ENCODE results near the gene FLNA.
"Not testable (repeated sequence)": the region's sequence is repeated elsewhere in the genome, so short reads cannot be mapped to it uniquely, and the experiment has no call there.

The FLNA gene

DNA sequence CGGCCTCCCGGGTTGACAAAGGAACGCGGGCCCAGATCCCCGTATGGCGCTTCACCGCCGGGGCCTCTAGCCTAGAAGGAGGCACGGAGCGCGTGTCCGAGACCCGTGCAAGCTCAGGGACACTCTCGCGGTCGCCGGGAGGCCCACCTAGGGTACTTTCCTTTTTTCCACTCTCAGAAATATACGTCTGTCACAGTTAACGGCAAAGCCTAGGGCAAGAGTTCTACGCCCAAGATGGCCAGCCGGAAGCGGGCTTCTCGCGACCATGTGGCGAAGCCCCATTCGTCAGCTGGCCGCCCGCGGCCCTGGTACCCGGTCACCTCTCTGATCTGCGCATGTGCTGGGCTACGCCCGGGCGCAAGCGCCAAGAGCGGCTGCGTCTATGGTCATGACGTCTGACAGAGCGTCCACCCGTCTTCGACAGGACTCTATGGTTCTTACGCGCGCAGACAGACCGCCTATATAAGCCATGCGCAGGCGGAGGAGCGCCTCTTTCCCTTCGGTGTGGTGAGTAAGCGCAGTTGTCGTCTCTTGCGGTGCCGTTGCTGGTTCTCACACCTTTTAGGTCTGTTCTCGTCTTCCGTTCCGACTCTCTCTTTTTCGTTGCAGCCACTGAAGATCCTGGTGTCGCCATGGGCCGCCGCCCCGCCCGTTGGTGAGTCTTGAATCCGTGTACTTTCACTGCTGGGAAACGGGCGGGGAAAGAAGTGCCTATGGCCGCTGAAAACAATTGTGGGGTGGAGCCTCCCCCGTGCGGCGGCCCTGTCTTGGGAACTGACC lies 23.6 kb upstream of the FLNA start, which contains the start of gene RPL10:
Gene RPL10 (plus strand): TSS at position 490 of the 780 bp plus-strand sequence. CDS start 143 bp downstream, at position 633.
- peak; percentile 96 for DNase-seq

DNA sequence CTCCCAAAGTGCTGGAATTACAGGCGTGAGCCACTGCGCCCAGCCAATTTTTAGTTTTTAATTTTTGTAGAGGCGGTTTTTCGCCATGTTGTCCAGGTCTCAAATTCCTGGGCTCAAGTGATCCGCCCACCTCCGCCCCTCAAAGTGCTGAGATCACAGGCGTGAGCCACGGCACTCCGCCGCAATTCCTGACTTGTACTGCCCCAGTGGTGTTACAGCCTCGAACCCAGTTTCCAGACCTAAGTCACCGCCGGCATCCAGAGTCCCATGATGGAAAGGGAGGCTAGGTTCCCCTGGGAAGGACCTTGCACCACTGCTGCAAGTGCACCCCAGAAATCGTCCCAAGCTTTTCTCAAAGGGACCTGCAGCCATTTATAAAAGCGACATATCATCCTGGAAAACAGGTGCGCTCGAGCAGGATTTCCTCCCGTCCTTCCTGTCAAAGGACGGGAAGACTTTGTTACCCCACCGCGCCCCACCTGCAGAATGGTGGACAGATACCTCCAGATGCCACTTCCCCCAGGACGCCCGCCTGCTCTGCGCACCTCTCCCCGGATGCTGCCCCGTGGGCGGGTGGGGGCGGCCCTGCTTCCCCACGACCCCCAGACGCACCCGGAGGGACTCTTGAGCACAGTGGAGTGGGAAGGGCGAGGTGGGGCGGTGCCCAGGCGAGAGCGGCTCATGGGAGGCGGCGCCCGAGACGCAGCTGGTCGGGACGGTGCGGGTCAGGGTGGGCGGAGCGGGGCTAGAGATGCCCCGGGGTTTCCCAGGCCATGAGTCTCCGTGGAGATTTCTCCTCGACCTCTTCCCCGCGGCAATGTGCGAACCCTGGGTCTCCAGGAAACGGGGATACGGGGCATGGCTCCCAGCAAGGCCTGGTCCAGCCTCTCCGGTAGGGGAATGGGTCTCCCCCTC lies 22.8 kb upstream of the FLNA start:
- DNase-seq: peak; percentile 55

DNA sequence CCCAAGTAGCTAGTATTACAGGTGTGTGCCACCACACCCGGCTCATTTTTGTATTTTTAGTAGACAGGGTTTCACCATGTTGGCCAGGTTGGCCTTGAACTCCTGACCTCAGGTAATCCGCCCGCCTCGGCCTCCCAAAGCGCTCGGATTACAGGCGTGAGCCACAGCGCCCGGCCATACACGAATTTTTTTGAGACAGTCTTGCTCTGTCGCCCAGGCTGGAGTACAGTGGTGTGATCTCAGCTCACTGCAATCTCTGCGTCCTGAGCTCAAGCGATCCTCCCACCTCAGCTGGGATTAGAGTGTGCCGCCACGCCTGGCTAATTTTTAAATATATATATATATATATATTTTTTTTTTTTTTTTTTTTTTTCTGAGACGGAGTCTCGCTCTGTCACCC lies 21.9 kb upstream of the FLNA start:
- DNase-seq: not testable (repeated sequence)

- DNase-seq: peak; percentile 33
These were observed 15.6 kb upstream of the FLNA start for GRCh38 chrX:154389812-154390747.

DNA sequence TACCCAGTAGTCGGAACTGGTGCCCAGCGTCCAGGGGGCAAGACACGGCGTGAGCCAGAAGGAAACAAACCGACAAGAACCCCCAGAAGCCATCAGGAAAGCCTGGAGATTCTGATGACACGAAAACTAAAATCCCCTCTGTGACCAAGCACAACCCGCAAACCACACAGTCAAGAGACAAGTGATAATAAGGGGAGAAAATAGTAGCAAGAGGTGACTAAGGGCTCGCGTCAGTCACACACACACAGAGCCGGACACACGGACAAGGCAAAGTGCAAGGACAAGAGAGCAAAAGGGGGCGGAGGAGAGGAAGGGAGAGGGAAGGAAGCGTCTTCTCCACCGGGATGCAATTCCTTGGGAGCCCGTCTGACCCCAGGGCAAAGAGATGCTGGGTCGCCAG lies 14.2 kb upstream of the FLNA start:
- not testable (repeated sequence) for DNase-seq

DNA sequence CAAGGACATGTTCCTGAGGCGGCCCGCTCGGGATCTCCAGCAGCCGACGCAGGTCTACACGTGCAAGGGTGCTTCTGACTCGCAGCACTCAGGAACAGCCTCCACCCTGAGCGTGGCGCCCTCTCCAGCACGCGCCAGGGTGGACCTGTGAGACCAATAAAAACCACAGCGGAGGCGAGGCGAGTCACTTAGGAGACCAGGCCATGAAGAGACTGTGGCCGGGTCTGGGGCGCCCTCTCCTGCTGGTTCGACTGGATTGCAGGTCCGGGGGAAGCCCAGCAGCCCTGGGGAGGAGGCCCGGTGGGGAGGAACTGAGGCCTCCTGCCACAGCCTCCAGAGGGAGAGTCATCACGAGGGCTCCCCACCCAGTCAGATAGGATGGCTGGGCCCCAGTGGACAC lies 13.7 kb upstream of the FLNA start:
- DNase-seq: not testable (repeated sequence)

- no peak for DNase-seq
These were observed 10.0 kb upstream of the FLNA start for GRCh38 chrX:154384284-154384892.

- DNase-seq: no peak
These were observed 9.2 kb upstream of the FLNA start for GRCh38 chrX:154383359-154384283.

DNA sequence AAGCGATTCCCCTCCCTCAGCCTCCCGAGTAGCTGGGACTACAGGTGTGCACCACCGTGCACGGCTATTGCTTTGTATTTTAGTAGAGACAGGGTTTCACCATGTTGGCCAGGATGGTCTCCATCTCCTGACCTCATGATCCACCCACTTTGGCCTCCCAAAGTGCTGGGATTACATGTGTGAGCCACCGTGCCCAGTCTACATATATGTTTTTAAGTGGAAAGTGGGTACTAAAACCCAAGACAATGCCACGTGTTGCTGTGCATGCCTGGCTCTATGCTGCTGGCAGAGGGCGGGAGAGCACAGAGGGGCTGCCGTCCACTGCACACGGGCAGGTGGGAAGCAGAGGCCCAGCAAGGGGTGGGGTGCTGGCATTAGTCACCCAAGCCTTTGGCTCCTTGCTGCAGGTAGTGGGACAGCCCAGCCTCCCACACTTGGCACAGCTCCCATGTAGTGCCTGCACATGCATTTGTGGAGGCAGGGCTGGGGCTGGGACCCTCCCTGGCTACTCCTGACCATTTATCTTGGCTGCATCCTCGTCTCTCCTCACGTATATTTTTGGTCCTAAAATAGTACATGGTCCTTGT lies 8.1 kb upstream of the FLNA start:
- DNase-seq: no peak

DNA sequence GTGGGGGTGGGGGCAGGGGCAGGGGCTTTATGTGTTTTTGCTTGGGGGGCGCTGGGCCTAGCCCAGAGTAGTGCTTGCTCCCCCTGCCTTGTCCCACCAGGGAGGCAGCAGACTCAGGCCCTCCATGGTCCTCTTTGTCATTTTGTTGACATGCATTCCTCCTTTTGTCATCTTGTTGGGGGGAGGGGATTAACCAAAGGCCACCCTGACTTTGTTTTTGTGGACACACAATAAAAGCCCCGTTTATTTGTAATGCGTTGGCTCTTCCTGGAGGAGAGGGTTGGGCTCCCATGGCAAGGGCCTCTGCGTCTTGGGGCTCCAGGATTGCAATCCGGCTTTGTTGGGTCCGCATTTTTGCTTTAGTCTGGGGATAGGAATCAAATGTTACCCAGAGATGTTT lies 6.8 kb upstream of the FLNA start:
- no peak for DNase-seq

DNA sequence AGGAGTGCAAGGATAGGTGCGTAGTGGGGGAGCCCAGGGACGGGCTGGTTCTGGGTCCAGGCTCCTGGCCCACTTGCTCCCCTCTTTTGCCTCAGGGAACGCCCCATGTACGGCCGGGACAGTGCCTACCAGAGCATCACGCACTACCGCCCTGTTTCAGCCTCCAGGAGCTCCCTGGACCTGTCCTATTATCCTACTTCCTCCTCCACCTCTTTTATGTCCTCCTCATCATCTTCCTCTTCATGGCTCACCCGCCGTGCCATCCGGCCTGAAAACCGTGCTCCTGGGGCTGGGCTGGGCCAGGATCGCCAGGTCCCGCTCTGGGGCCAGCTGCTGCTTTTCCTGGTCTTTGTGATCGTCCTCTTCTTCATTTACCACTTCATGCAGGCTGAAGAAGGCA lies 6.4 kb upstream of the FLNA start:
- DNase-seq: no peak

DNA sequence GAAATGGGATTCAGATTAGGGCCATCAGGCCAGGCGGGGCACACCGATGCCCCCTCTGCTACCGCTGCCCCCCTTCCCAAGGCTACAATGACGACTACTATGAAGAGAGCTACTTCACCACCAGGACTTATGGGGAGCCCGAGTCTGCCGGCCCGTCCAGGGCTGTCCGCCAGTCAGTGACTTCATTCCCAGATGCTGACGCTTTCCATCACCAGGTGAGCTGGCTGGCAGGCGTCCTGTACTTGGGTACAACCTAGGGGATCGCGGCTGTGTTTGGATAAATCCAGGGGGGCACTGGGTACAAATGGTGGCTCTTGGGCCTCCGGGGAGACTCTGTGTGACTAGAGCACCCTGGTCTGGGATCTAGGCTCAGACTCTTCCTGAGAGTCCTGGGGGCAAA lies 5.7 kb upstream of the FLNA start:
- no peak for DNase-seq

DNA sequence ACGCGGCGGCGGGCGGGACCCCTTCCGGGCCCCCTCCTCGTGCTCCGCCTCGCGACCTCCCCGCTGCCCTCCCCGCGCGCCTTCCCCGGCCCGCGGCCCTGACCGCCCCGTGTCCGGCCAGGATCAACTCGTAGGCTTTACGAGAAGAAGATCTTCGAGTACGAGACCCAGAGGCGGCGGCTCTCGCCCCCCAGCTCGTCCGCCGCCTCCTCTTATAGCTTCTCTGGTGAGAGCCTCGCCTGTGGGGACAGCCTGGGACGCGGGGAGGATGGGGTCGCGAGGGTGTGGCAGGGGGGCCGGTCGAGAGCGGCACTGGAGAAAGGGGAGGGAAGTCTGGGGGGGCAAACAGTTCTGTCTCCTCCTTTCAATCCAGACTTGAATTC lies 5.1 kb upstream of the FLNA start:
- no peak for DNase-seq

GRCh38 chrX:154378799-154379568 lies 4.5 kb upstream of the FLNA start, which contains the start of gene EMD:
TSS of gene EMD (plus strand) at chrX:154379295. CDS start at chrX:154379485, 190 bp downstream.
- peak; percentile 98 for DNase-seq

DNA sequence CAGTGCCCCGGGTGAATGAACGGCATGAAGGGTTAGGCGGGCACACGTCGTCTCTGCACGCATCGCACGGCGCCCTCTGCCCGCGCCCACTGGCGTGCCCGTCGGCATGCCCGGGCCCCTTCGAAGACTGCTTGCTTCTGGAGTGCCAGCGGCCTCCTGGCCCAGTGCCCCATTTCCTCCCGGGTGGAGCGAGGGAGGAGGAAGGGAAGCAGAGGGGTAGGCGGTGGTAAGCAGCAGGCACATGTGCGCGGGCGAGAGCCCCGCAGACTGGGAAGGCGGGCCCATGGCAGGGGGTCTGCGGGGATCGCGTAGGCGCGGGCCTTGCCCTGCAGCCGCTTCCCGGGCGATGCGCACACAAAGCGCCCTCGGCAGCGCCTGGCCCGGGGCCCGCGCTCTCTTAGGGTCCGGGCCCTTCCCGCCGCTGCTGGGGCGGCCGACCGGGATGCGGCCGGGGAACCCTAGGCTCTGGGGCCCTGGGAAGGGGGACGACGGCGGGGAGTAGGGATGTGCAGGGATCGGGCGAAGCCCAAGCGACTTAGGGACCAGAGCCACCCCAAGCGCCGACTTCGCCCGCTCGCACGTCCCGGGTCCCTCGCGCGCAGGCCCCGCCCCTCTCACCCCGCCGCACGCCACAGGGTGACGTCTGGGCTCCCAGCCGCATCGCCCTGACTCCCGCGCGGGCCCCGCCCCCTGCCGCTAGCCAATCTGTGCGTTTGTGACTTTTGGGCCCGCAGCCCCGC lies 3.8 kb upstream of the FLNA start:
- peak; percentile 25 for DNase-seq

- no peak for DNase-seq
These were observed 2.3 kb upstream of the FLNA start for GRCh38 chrX:154376774-154377173.

DNA sequence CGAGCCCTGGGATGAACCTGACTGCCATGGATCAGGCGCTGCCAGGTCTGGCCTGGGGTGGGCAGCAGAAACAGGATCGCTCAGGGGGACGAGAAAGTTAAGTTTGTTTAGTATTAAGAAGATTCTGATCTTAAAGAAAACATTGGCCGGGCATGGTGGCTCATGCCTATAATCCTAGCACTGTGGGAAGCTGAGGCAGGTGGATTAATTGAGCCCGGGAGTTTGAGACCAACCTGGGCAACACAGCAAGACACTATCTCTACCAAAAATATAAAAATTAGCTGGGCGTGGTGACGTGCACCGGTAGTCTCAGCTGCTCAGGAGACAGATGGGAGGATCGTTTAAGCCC lies 696 bp upstream of the FLNA start:
- no peak for DNase-seq

DNA sequence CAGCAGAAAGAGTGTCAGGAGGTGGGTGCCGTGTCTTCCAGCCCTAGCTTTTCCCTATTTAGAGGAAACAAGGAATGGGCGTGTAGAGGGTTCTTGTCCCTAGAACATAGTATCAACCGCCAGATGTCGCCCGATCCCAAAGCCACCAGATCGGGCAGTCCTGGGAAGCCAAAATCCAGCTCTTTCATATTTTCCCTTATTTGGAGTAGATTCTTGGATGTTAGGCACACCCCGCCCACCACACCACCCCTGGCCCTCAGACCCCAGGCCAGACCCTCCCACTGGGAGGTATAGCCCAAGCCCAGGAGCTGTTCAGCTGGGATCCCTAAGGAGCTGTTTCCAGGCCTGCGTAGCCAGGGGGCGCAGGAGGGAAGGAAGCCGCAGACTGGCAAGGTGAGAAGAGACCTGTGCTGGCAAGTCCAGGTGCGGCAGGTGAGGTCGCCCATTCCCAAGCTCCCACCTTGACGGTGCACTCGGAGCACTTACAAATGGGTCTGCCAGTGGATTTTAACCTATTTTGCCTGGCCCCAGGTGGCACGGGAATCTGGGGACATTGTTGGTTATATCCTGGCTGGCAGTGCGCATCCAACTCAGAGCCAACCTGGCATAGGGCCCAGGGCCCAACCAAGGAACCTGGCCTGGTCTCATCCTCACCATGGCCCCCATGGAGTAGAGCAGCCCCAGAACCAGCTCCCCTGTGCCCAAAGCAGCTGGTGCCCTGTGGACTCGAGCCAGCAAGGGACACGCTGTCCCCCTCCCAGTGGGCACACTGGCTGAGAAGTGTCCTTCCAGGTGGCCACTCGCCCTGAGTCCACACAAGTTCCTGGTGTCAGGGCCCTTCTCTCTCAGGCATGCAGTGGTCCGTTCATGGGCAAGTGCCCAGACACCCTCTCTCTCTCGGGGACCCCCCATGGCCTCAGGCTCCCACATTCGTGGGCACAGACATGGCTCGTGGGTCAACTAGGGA lies 811 bp downstream of the FLNA start:
- no peak for DNase-seq
